SK-N-SH treated with all-trans-retinoic acid at 6 μM for 48 hours (cell line): ENCODE measurements around the gene TBX5.

ENCODE experiments used
- ATAC-seq: fragments of 200-7000 bp; cut with Tn5 transposase; 3 replicates; pipeline ENCODE4 v1.9.1; 2020; ENCODE audit warnings: mild to moderate bottlenecking, moderate library complexity
- ARNTL ChIP-seq: fragments of 450-650 bp; formaldehyde crosslinking; IDR thresholded peaks from 2 replicates; pipeline ENCODE4 v1.5.0; 2020; ENCODE audit warnings: low read depth, mild to moderate bottlenecking, moderate library complexity, borderline replicate concordance
- BACH2 ChIP-seq: fragments of 250-450 bp; sonication (Bioruptor Pico); IDR thresholded peaks from 2 replicates; pipeline ENCODE4 v1.9.0; 2021; ENCODE audit warnings: mild to moderate bottlenecking, borderline replicate concordance
- CREB5 ChIP-seq: fragments of 250-450 bp; sonication (Bioruptor Pico); IDR thresholded peaks from 2 replicates; pipeline ENCODE4 v1.5.1; 2020; ENCODE audit warnings: low read depth, mild to moderate bottlenecking, moderate library complexity
- CSDC2 ChIP-seq: fragments of 250-450 bp; sonication (Bioruptor Pico); IDR thresholded peaks from 2 replicates; pipeline ENCODE4 v1.5.0; 2020; ENCODE audit warnings: mild to moderate bottlenecking, moderate library complexity
- ISL1 ChIP-seq: fragments of 250-450 bp; sonication (Bioruptor Pico); IDR thresholded peaks from 2 replicates; pipeline ENCODE4 v2.1.2; 2022; ENCODE audit warnings: mild to moderate bottlenecking, moderate library complexity
- OSR1 ChIP-seq: fragments of 250-450 bp; sonication (Bioruptor Pico); IDR thresholded peaks from 2 replicates; pipeline ENCODE4 v1.8.0; 2022; ENCODE audit warnings: moderate library complexity, mild to moderate bottlenecking, inconsistent platforms
- PPARA ChIP-seq: fragments of 250-450 bp; sonication (Bioruptor Pico); IDR thresholded peaks from 2 replicates; pipeline ENCODE4 v1.5.0; 2020; ENCODE audit warnings: mild to moderate bottlenecking, borderline replicate concordance
- RARB ChIP-seq: fragments of 250-450 bp; sonication (Bioruptor Pico); IDR thresholded peaks from 2 replicates; pipeline ENCODE4 v1.8.0; 2021; ENCODE audit warnings: mild to moderate bottlenecking, moderate library complexity
- SNAI2 ChIP-seq: fragments of 250-450 bp; sonication (Bioruptor Pico); IDR thresholded peaks from 2 replicates; pipeline ENCODE4 v1.5.0; 2020; ENCODE audit warnings: mild to moderate bottlenecking, moderate library complexity
- TOX ChIP-seq: fragments of 250-450 bp; sonication (Bioruptor Pico); IDR thresholded peaks from 2 replicates; pipeline ENCODE4 v1.8.0; 2021; ENCODE audit warnings: mild to moderate bottlenecking, moderate library complexity, borderline replicate concordance
- ZC3H10 ChIP-seq: fragments of 250-450 bp; sonication (Bioruptor Pico); IDR thresholded peaks from 2 replicates; pipeline ENCODE4 v1.5.1; 2021; ENCODE audit warnings: mild to moderate bottlenecking, moderate library complexity
- ZFP3 ChIP-seq: fragments of 250-450 bp; sonication (Bioruptor Pico); IDR thresholded peaks from 2 replicates; pipeline ENCODE4 v1.5.0; 2020; ENCODE audit warnings: mild to moderate bottlenecking, moderate library complexity
- ZFP30 ChIP-seq: fragments of 450-650 bp; formaldehyde crosslinking; IDR thresholded peaks from 2 replicates; pipeline ENCODE4 v1.5.0; 2022; ENCODE audit warnings: mild to moderate bottlenecking, moderate library complexity
- ZNF565 ChIP-seq: fragments of 450-650 bp; formaldehyde crosslinking; conservative IDR thresholded peaks from 2 replicates; pipeline ENCODE4 v1.5.0; 2020; ENCODE audit warnings: low read depth, mild to moderate bottlenecking, moderate library complexity
- ZNF8 ChIP-seq: fragments of 450-650 bp; formaldehyde crosslinking; IDR thresholded peaks from 2 replicates; pipeline ENCODE4 v1.5.0; 2020; ENCODE audit warnings: mild to moderate bottlenecking, moderate library complexity
- TF ChIP-seq, protein P1 (sequence below): fragments of 250-450 bp; sonication (Bioruptor Pico); IDR thresholded peaks from 2 replicates; pipeline ENCODE4 v1.5.1; 2021; ENCODE audit warnings: mild to moderate bottlenecking, moderate library complexity
- TF ChIP-seq, protein P2 (sequence below): fragments of 250-450 bp; sonication (Bioruptor Pico); IDR thresholded peaks from 2 replicates; pipeline ENCODE4 v1.8.0; 2021; ENCODE audit warnings: low read depth, mild to moderate bottlenecking, moderate library complexity, borderline replicate concordance
- TF ChIP-seq, protein P3 (sequence below): fragments of 250-450 bp; sonication (Bioruptor Pico); IDR thresholded peaks from 2 replicates; pipeline ENCODE4 v1.8.0; 2020; ENCODE audit warnings: mild to moderate bottlenecking, moderate library complexity, borderline replicate concordance

The TBX5 gene

DNA sequence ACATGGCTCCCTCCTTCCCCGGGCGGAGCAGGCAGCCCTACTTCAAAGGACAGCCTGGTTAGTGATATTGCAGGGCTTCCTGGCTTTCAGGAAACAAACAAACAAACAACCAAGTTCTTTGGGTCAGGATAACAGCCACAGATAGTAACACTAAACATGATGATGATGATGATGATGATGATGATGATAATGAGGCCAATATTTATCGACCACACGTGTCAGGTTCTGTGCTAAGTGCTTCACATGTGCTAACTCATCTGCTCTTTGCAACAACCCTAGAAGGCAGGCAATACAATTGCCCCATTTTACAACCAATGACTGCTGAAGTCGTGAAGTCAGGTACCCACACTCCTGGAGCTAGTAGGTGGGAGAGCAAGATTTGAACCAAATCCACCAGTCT, 44.1 kb upstream of the TBX5 start:
- TF ChIP-seq CSDC2 (no peak), ZNF8 (CRISPR knock-in tag) (no peak), RARB (CRISPR knock-in tag) (no peak), ZNF565 (CRISPR knock-in tag) (no peak), ZC3H10 (CRISPR knock-in tag) (no peak), PPARA (no peak), ZFP3 (no peak), ARNTL (CRISPR knock-in tag) (no peak), ZFP30 (CRISPR knock-in tag) (no peak), SNAI2 (CRISPR knock-in tag) (no peak)
- TF ChIP-seq, protein P1, sequence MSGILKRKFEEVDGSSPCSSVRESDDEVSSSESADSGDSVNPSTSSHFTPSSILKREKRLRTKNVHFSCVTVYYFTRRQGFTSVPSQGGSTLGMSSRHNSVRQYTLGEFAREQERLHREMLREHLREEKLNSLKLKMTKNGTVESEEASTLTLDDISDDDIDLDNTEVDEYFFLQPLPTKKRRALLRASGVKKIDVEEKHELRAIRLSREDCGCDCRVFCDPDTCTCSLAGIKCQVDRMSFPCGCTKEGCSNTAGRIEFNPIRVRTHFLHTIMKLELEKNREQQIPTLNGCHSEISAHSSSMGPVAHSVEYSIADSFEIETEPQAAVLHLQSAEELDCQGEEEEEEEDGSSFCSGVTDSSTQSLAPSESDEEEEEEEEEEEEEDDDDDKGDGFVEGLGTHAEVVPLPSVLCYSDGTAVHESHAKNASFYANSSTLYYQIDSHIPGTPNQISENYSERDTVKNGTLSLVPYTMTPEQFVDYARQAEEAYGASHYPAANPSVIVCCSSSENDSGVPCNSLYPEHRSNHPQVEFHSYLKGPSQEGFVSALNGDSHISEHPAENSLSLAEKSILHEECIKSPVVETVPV (CRISPR knock-in tag), result no peak
- ATAC-seq, result no peak

- TF ChIP-seq PPARA, result no peak
- TF ChIP-seq CSDC2, result no peak
- TF ChIP-seq BACH2 (CRISPR knock-in tag), result no peak
- no peak for TF ChIP-seq ISL1 (CRISPR knock-in tag)
- TF ChIP-seq, protein P2, sequence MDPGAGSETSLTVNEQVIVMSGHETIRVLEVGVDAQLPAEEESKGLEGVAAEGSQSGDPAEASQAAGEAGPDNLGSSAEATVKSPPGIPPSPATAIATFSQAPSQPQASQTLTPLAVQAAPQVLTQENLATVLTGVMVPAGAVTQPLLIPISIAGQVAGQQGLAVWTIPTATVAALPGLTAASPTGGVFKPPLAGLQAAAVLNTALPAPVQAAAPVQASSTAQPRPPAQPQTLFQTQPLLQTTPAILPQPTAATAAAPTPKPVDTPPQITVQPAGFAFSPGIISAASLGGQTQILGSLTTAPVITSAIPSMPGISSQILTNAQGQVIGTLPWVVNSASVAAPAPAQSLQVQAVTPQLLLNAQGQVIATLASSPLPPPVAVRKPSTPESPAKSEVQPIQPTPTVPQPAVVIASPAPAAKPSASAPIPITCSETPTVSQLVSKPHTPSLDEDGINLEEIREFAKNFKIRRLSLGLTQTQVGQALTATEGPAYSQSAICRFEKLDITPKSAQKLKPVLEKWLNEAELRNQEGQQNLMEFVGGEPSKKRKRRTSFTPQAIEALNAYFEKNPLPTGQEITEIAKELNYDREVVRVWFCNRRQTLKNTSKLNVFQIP (CRISPR knock-in tag), result no peak
- no peak for TF ChIP-seq RARB (CRISPR knock-in tag)
- no peak for TF ChIP-seq ZC3H10 (CRISPR knock-in tag)
- TF ChIP-seq, all 23 proteins: peak for 0
- no peak for ATAC-seq
Measured at GRCh38 chr12:114448618-114448933, 42.6 kb upstream of the TBX5 start.

DNA sequence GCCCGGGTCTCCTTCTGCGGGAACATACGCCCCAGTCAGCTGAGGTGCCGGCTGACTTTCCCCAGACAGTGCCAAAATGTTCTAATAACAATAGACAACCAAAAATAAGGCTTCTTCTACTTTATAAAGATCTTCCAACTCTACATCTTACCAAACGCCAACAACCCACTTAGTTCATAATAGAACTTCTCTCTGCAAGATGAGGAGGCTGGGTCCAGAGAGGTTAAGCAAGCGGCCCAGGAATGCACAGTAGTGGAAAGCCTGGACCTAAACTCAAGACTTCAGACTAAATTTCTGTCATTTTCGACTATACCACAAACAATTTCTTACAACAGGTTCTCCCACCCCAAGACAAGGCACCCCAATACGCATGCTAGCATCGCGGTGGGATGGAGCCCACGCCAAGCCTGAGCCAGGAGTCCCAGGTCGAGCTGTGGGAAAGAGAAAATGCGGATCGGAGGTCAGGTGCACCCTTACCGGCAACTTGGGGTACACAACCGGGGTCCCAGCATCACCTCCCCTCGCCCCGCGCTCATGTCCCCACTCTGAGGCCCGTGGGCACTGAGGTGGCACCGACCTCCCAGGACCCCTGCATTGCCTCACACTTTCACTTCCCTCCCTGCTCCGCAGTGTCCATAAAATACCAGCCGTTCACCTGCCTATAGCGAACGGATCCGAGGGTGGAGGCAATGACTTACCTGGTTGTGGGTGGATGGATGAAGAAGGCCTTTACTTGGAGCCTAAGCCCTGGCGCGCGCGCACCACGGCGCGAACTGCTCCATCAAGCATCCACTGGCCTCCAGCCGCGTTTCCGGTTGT, 42.1 kb upstream of the TBX5 start:
- no peak for TF ChIP-seq TOX (CRISPR knock-in tag)
- no peak for TF ChIP-seq RARB (CRISPR knock-in tag)
- no peak for TF ChIP-seq ISL1 (CRISPR knock-in tag)
- no peak for TF ChIP-seq CREB5 (CRISPR knock-in tag)
- TF ChIP-seq OSR1 (CRISPR knock-in tag), result no peak
- no peak for ATAC-seq

- peak; percentile 32; the same call in 2 of the 3 replicates for ATAC-seq
- TF ChIP-seq ARNTL (CRISPR knock-in tag) (no peak), BACH2 (CRISPR knock-in tag) (no peak), CREB5 (CRISPR knock-in tag) (no peak), ZNF8 (CRISPR knock-in tag) (no peak), OSR1 (CRISPR knock-in tag) (no peak), ISL1 (CRISPR knock-in tag) (no peak), ZC3H10 (CRISPR knock-in tag) (no peak)
- TF ChIP-seq, protein P3, sequence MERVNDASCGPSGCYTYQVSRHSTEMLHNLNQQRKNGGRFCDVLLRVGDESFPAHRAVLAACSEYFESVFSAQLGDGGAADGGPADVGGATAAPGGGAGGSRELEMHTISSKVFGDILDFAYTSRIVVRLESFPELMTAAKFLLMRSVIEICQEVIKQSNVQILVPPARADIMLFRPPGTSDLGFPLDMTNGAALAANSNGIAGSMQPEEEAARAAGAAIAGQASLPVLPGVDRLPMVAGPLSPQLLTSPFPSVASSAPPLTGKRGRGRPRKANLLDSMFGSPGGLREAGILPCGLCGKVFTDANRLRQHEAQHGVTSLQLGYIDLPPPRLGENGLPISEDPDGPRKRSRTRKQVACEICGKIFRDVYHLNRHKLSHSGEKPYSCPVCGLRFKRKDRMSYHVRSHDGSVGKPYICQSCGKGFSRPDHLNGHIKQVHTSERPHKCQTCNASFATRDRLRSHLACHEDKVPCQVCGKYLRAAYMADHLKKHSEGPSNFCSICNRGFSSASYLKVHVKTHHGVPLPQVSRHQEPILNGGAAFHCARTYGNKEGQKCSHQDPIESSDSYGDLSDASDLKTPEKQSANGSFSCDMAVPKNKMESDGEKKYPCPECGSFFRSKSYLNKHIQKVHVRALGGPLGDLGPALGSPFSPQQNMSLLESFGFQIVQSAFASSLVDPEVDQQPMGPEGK (CRISPR knock-in tag), result no peak
Measured at GRCh38 chr12:114447274-114447716, 41.4 kb upstream of the TBX5 start.
